ENCODE data around the gene ETFB.

Gene ETFB

GRCh38 chr19:51347209-51347928, 18.8 kb downstream of the ETFB start:
- H3K4me3 ChIP-seq (ENCODE audit: low read length): no peak overlapping the region
- TF ChIP-seq ZNF274 (IDR thresholded peaks at IDR 0.05; ENCODE audit: low read depth, low read length): no peak

DNA sequence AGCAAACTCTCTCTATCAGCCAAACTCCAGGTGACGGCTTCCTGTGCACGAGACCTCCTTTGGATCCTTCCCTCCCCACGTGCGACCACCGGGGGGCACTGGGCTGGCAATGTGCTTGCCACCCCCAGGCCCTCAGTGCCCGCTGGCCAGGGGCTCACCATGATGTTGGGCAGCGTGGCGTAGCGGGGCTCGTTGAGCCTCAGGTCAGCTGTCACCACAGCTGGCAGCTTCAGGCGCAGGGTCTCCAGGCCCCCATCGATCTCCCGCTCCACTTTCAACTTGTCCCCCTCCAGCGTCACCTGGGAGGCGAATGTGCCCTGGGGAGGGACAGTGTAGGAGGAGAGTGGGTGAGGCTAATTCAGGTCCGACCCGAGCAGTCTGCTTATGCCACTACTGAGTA, 19.4 kb downstream of the ETFB start:
- no peak overlapping the region for H3K4me3 ChIP-seq (ENCODE audit: low read length)
- TF ChIP-seq ZNF274 (IDR thresholded peaks at IDR 0.05; ENCODE audit: low read depth, low read length): no peak

DNA sequence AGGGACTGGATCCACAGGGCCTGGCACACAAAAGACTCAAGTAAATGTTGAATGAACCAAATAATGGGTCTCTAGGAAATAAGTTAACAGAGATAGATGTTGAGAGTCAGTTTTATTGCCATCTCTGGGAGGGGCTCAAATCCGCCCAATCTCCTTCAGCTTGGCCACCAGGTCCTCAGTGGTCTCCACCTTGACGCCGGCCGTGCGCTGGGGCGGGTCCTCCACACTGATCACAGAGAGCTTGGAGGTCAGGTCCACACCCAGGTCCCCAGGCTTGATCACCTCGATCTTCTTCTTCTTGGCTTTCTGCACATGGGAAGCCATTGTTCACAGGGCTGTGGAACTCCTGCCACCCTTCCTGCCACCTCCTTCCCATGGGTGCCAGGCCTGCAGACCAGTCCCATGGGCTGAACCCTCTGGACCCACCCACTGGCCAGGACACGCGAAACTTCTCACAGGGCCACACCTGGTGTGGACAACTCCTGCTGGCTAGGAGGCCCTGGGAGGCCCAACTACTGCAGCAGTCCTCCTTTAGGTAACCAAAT, 21.0 kb downstream of the ETFB start:
- H3K4me3 ChIP-seq (ENCODE audit: low read length): no peak overlapping the region; the same call in 1 of the 2 replicates
- no peak for TF ChIP-seq ZNF274 (IDR thresholded peaks at IDR 0.05; ENCODE audit: low read depth, low read length)

GRCh38 chr19:51342631-51343569, 23.3 kb downstream of the ETFB start:
- H3K4me3 ChIP-seq (ENCODE audit: low read length): no peak overlapping the region
- TF ChIP-seq ZNF274 (IDR thresholded peaks at IDR 0.05; ENCODE audit: low read depth, low read length): no peak

DNA sequence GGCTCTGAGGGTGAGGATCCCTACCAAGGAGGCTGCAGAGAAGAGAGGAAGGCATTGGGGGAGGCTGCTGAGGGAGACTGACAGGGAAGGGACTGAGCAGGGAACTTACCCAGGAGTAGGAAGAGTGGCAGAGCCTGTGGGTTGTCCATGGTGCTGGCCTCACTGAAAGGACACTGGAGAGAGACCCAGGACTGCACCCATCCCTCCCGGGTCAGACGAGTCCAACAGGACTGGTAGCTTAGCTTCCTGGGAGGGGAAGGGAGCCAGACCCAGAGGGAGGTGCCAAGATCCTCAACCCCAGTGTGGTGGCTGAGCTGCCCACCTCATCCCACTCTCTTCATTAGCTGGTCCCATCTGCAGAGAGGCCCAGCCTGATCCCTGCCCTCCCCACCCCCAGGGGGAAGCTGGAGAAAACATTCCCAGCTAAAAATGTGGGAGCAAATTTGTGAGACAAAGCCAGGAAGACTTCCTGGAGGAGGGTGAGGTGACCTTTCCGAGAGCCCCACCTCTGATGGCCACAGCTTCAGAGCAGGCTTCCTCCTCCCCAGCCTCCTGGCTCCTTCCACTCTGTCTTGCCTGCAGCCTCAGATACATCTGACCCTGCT, 24.1 kb downstream of the ETFB start, which contains the start of gene VSIG10L:
TSS of gene VSIG10L (minus strand) at position 164 of the 605 bp plus-strand sequence. CDS start at position 149, 15 bp downstream.
- no peak for TF ChIP-seq ZNF274 (IDR thresholded peaks at IDR 0.05; ENCODE audit: low read depth, low read length)
- H3K4me3 ChIP-seq (ENCODE audit: low read length): no peak within 1 kb of the TSS

- no peak overlapping the region for H3K4me3 ChIP-seq (ENCODE audit: low read length)
- TF ChIP-seq ZNF274 (IDR thresholded peaks at IDR 0.05; ENCODE audit: low read depth, low read length): no peak
Measured at GRCh38 chr19:51341066-51341465, 25.1 kb downstream of the ETFB start.

- TF ChIP-seq ZNF274 (IDR thresholded peaks at IDR 0.05; ENCODE audit: low read depth, low read length): no peak
- H3K4me3 ChIP-seq (ENCODE audit: low read length): peak overlapping the region; percentile 56; the same call in 1 of the 2 replicates
Measured at GRCh38 chr19:51339687-51340656, 26.2 kb downstream of the ETFB start.

GRCh38 chr19:51339313-51339686, 26.9 kb downstream of the ETFB start:
- peak overlapping the region; percentile 56 for H3K4me3 ChIP-seq (ENCODE audit: low read length)
- TF ChIP-seq ZNF274 (IDR thresholded peaks at IDR 0.05; ENCODE audit: low read depth, low read length): no peak

- no peak for TF ChIP-seq ZNF274 (IDR thresholded peaks at IDR 0.05; ENCODE audit: low read depth, low read length)
- peak overlapping the region; percentile 56 for H3K4me3 ChIP-seq (ENCODE audit: low read length)
Measured at GRCh38 chr19:51338563-51339312, 27.4 kb downstream of the ETFB start.

DNA sequence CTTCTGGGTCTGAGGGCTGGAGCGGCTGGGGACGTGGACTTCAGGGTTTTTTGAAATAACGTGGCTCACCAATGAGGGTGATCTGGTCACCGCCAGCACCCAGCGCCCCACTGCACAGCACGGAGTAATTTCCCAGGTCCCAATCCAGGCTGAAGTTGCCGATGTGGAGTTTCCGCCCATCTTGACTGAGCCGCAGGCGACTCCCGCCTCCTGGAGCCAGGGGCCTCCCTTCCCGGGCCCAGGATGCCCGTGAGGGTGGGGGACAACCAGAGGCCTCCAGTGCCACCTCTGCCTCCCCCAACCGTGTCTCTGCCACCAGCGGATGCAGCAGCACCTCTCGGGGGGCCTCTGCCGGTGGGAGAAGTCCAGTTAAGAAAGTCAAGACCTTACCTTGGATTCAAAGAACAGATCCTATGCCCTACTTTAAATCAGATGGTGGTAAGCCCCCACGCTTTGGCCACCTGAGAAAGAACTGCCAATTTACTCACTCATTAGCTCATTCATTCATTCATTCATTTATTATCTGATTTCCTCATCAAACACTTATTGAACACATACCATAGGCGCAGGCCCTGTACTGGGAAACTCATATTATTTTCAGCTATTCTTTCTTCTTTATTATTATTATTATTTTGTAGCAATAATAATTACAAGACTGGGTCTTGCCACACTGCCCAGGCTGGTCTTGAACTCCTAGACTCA, 28.2 kb downstream of the ETFB start:
- no peak for TF ChIP-seq ZNF274 (IDR thresholded peaks at IDR 0.05; ENCODE audit: low read depth, low read length)
- no peak overlapping the region; the same call in 1 of the 2 replicates for H3K4me3 ChIP-seq (ENCODE audit: low read length)

DNA sequence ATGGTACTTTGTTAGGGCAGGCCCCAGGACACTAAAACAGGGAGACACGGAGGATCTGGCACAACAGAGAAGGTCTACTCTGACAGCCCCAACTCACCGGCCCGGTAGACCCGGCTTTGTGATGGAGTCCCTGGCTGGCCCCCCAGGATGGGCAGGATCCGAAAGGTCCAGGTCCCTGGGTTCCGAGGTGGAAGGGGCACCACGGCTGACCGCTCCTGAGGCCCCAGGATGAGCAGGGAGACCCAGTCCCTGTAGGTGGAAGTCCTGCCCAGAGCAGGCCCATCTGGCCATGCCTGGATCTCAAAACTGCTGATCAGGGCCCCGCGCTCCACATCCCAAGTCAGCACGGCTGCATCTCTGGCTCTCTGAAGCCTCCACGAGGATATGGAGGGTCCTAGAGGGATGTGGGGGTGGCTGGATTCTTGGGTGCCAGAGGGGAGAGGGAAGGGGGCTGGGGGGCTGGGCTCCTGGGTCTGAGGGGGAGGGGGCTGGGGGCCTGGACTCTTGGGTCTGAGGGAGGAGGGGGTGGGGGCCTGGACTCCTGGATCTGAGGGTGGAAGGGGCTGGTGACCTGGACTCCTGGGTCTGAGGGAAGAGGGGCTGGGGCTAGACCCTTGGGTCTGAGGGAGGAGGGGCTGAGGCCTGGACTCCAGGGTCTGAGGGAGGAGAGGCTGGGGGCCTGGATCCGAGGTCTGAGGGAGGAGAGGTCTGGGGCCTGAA, 28.9 kb downstream of the ETFB start:
- H3K4me3 ChIP-seq (ENCODE audit: low read length): no peak overlapping the region
- TF ChIP-seq ZNF274 (IDR thresholded peaks at IDR 0.05; ENCODE audit: low read depth, low read length): no peak
